Measurements from ENCODE around the gene MDK.

The MDK gene

GRCh38 chr11:46385169-46386004, 3.9 kb downstream of the MDK start:
- POLR2A ChIA-PET, result no interaction called here
- TF ChIP-seq ZFP37 (tag by site-specific recombination; IDR thresholded peaks at IDR 0.05) (no peak), ZSCAN4 (tag by site-specific recombination; IDR thresholded peaks at IDR 0.05) (no peak), ZNF398 (tag by site-specific recombination; IDR thresholded peaks at IDR 0.05) (no peak), ZNF600 (tag by site-specific recombination; IDR thresholded peaks at IDR 0.05) (no peak), ZNF658 (tag by site-specific recombination; IDR thresholded peaks at IDR 0.05) (no peak), ZNF692 (tag by site-specific recombination; IDR thresholded peaks at IDR 0.05) (no peak)

GRCh38 chr11:46386005-46386578, 4.6 kb downstream of the MDK start:
- Histone ChIP-seq H3K4me3 (ENCODE audit: low read depth, low read length) (no peak overlapping the region), H3K27ac (ENCODE audit: extremely low read depth, low read depth, low read length) (no peak overlapping the region), H3K36me3 (ENCODE audit: control insufficient read depth in 2 of 2, insufficient read depth in 1 of 2, low read length in 2 of 2) (peaks cover 0 to 14% of the 10 kb centered on the region in 2 experiments; a peak in 1 of 3 replicates), H3K9me3 (ENCODE audit: control insufficient read depth, insufficient read depth, low read depth, low read length) (no peaks in the 10 kb centered on the region), H3K4me1 (ENCODE audit: control insufficient read depth, insufficient read depth, low read length) (no peaks in the 10 kb centered on the region)
- ChIA-PET POLR2A (no interaction called here), CTCF (interaction anchor here (0.7 to 2.3 kb wide), 2 partner anchors 8 to 34 kb away, joined by 5 to 6 read pairs; no protein-coding TSS in a partner anchor)
- no peak for TF ChIP-seq ZNF211 (tag by site-specific recombination; IDR thresholded peaks at IDR 0.05; ENCODE audit: low read depth)
- TF ChIP-seq ZNF140 (tag by site-specific recombination; IDR thresholded peaks at IDR 0.05), result no peak
- TF ChIP-seq HIC1 (tag by site-specific recombination; IDR thresholded peaks at IDR 0.05), result no peak
- no peak for TF ChIP-seq ZNF223 (tag by site-specific recombination; IDR thresholded peaks at IDR 0.05)
- TF ChIP-seq ZIC2 (tag by site-specific recombination; IDR thresholded peaks at IDR 0.05), result no peak
- no peak for TF ChIP-seq ZNF660 (tag by site-specific recombination; IDR thresholded peaks at IDR 0.05)

More at GRCh38 chr11:46385169-46386004, 3.9 kb downstream of the MDK start:
- H3K4me1 ChIP-seq (ENCODE audit: control insufficient read depth, insufficient read depth, low read length), result no peaks in the 10 kb centered on the region
- H3K36me3 ChIP-seq (ENCODE audit: control insufficient read depth in 2 of 2, insufficient read depth in 1 of 2, low read length in 2 of 2), result peaks cover 0 to 14% of the 10 kb centered on the region in 2 experiments; a peak in 1 of 3 replicates
- no peaks in the 10 kb centered on the region for H3K9me3 ChIP-seq (ENCODE audit: control insufficient read depth, insufficient read depth, low read depth, low read length)
- CTCF ChIA-PET, result interaction anchor here (0.7 to 2.3 kb wide), 2 partner anchors 33 to 232 kb away, joined by 3 to 6 read pairs; no protein-coding TSS in a partner anchor
- H3K27ac ChIP-seq (ENCODE audit: extremely low read depth, low read depth, low read length), result no peak overlapping the region
- H3K4me3 ChIP-seq (ENCODE audit: low read depth, low read length), result no peak overlapping the region

- Histone ChIP-seq H3K9me3 (ENCODE audit: control insufficient read depth, insufficient read depth, low read depth, low read length) (no peaks in the 10 kb centered on the region), H3K27ac (ENCODE audit: extremely low read depth, low read depth, low read length) (no peak overlapping the region), H3K36me3 (ENCODE audit: control insufficient read depth in 2 of 2, insufficient read depth in 1 of 2, low read length in 2 of 2) (peaks cover 0 to 14% of the 10 kb centered on the region in 2 experiments; a peak in 1 of 3 replicates), H3K4me3 (ENCODE audit: low read depth, low read length) (no peak overlapping the region), H3K4me1 (ENCODE audit: control insufficient read depth, insufficient read depth, low read length) (no peaks in the 10 kb centered on the region)
- no peak for TF ChIP-seq ZSCAN18 (tag by site-specific recombination; IDR thresholded peaks at IDR 0.05)
- peak; percentile 68 for TF ChIP-seq ZNF664 (tag by site-specific recombination; IDR thresholded peaks at IDR 0.05)
- CTCF ChIA-PET, result interaction anchor here (0.6 to 4.1 kb wide), 5 partner anchors 9 to 151 kb away, joined by 3 to 56 read pairs (median 6); no protein-coding TSS in a partner anchor
- POLR2A ChIA-PET, result no interaction called here
Observed at GRCh38 chr11:46386674-46387073, 5.2 kb downstream of the MDK start.
